HG03025 (cell line): Measurements from ENCODE around the gene TSHZ2.

Experiments
- ATAC-seq: cut with Tn5 transposase; IDR thresholded peaks from one replicate; pipeline ENCODE4 v1.9.1; 2021; ENCODE audit warnings: mild to moderate bottlenecking, moderate library complexity; ENCODE audit not compliant: unreplicated experiment, low FRiP score

The TSHZ2 gene

GRCh38 chr20:52972190-52972937, at the start of gene TSHZ2:
Gene TSHZ2, plus strand, starts transcription at chr20:52972358. Its CDS starts 936 bp downstream, at chr20:52973294.
- ATAC-seq: no peak

- no peak for ATAC-seq
These were observed 49.7 kb upstream of the TSHZ2 start for GRCh38 chr20:52922436-52922835.

GRCh38 chr20:52923123-52923937, 48.8 kb upstream of the TSHZ2 start:
- ATAC-seq: no peak

- no peak for ATAC-seq
These were observed 47.5 kb upstream of the TSHZ2 start for GRCh38 chr20:52924411-52925271.

GRCh38 chr20:52926505-52926904, 45.7 kb upstream of the TSHZ2 start:
- no peak for ATAC-seq

GRCh38 chr20:52933867-52934266, 38.3 kb upstream of the TSHZ2 start:
- ATAC-seq: no peak

- no peak for ATAC-seq
These were observed 35.5 kb upstream of the TSHZ2 start for GRCh38 chr20:52936351-52937340.

- ATAC-seq: no peak
These were observed 34.5 kb upstream of the TSHZ2 start for GRCh38 chr20:52937591-52938100.

- no peak for ATAC-seq
These were observed 33.0 kb upstream of the TSHZ2 start for GRCh38 chr20:52939141-52939540.

- no peak for ATAC-seq
These were observed 30.4 kb upstream of the TSHZ2 start for GRCh38 chr20:52941808-52942207.

- no peak for ATAC-seq
These were observed 28.8 kb upstream of the TSHZ2 start for GRCh38 chr20:52943185-52943841.

- ATAC-seq: no peak
These were observed 26.9 kb upstream of the TSHZ2 start for GRCh38 chr20:52945268-52945667.

GRCh38 chr20:52945862-52946522, 26.2 kb upstream of the TSHZ2 start:
- no peak for ATAC-seq

GRCh38 chr20:52948491-52948890, 23.7 kb upstream of the TSHZ2 start:
- ATAC-seq: no peak

GRCh38 chr20:52953020-52953419, 19.1 kb upstream of the TSHZ2 start:
- no peak for ATAC-seq

GRCh38 chr20:52954849-52955248, 17.3 kb upstream of the TSHZ2 start:
- no peak for ATAC-seq

- ATAC-seq: no peak
These were observed 13.9 kb upstream of the TSHZ2 start for GRCh38 chr20:52958211-52958610.

- ATAC-seq: no peak
These were observed 13.0 kb upstream of the TSHZ2 start for GRCh38 chr20:52959125-52959524.
